A673 (cell line): ENCODE results near the gene ITPR3. TPM values are rescaled to one million over a fixed set of nuclear protein-coding genes. Genes with fewer than 3 reads are reported as not detected.

ENCODE experiments used
- BruUV-seq: library from RNA; stranded (reverse); fragments of 400-500 nt; replicated peaks from 2 replicates; lab custom pipeline; 2021; lab: Mats Ljungman, UMichigan
- CTCF ChIA-PET: fragments of 300-600 bp; sonication (Branson Sonifier 250); formaldehyde crosslinking; loops from one replicate; lab custom pipeline; 2022; ENCODE audit warnings: antibody characterized with exemption; lab: Charles Lee
- POLR2A ChIA-PET: fragments of 300-600 bp; sonication (Branson Sonifier 250); formaldehyde crosslinking; loops from one replicate; lab custom pipeline; 2022; ENCODE audit warnings: antibody characterized with exemption; ENCODE audit not compliant: low non-redundant PET; lab: Charles Lee
- DNase-seq: peaks from one replicate; pipeline ENCODE4 v3.0.0-alpha.2; 2015; ENCODE audit warnings: low spot score
- H3K27ac ChIP-seq: fragments of 200-600 bp; sonication (generic); 2 replicates; pipeline ENCODE4 v1.5.1; 2016; ENCODE audit warnings: mixed run types, low read depth, mild to moderate bottlenecking, mixed read lengths, antibody characterized with exemption, low read length; ENCODE audit not compliant: poor library complexity, severe bottlenecking
- H3K27me3 ChIP-seq: fragments of 200-600 bp; sonication (generic); replicated peaks from 2 replicates; pipeline ENCODE4 v1.6.1; 2017; ENCODE audit warnings: mixed run types, low read depth, mild to moderate bottlenecking, mixed read lengths, antibody characterized with exemption, low read length; ENCODE audit not compliant: insufficient read depth, poor library complexity
- H3K36me3 ChIP-seq: fragments of 200-600 bp; sonication (generic); 2 replicates; pipeline ENCODE4 v1.6.1; 2016; ENCODE audit warnings: mixed run types, mild to moderate bottlenecking, mixed read lengths, antibody characterized with exemption, low read length; ENCODE audit not compliant: insufficient read depth, poor library complexity, severe bottlenecking
- H3K4me1 ChIP-seq: fragments of 200-600 bp; sonication (generic); 2 replicates; pipeline ENCODE4 v1.6.1; 2017; ENCODE audit warnings: mixed run types, mild to moderate bottlenecking, mixed read lengths, antibody characterized with exemption, low read length; ENCODE audit not compliant: insufficient read depth, poor library complexity, severe bottlenecking
- H3K4me3 ChIP-seq: fragments of 200-600 bp; sonication (generic); 2 replicates; pipeline ENCODE4 v1.5.1; 2016; ENCODE audit warnings: low read depth, mixed run types, mild to moderate bottlenecking, mixed read lengths, low read length; ENCODE audit not compliant: poor library complexity, severe bottlenecking
- H3K9me3 ChIP-seq: fragments of 200-600 bp; sonication (generic); 2 replicates; pipeline ENCODE4 v1.6.1; 2016; ENCODE audit warnings: mixed run types, low read depth, mild to moderate bottlenecking, mixed read lengths, antibody characterized with exemption, low read length; ENCODE audit not compliant: poor library complexity, severe bottlenecking
- EZH2 ChIP-seq: fragments of 200-600 bp; sonication (generic); IDR thresholded peaks from 2 replicates; pipeline ENCODE4 v1.6.1; 2017; ENCODE audit warnings: borderline replicate concordance, low read depth, mild to moderate bottlenecking, mixed read lengths, antibody characterized with exemption, low read length; ENCODE audit not compliant: poor library complexity, severe bottlenecking
- intact Hi-C: fragments of 100-400 bp; cut with micrococcal nuclease; formaldehyde crosslinking; loops from one replicate; pipeline ENCODE4 v1.10.0; 2022; ENCODE audit not compliant: unreplicated experiment
- total RNA-seq: library from RNA; stranded (reverse); gene quantifications from 2 replicates; pipeline ENCODE4 v1.2.3, GENCODE V29; 2021
- TF ChIP-seq, protein P1 (sequence below): fragments of 300-800, 200-600 bp; sonication (generic); conservative IDR thresholded peaks from 2 replicates; pipeline ENCODE4 v1.5.1; 2017; ENCODE audit warnings: low read depth, mild to moderate bottlenecking, antibody characterized with exemption, low read length, moderate library complexity, mixed read lengths

The ITPR3 gene
- total RNA-seq, 1 experiment from 2014 or later, result 27.8 TPM

DNA sequence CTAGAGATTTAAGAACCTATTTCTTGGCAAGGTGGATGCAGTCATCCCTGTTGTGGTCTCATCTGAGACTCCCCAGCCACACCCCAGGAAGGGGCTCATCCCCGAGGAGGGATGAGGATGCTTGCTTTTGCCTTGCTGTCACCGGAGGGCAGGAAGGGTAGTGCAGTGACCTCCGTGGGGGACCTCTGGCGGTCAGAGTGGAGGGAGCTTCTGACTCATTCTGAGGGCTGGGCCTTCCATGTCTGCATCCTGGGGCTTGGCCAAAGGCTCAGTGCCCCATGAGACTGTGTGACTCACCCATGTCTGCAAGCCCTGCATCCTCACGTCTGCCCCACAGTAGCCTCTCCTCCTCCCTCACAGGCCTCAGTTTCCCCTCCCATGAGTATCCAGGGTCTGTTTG is 51.7 kb downstream of the ITPR3 start:
- Histone ChIP-seq H3K4me1 (no peaks in the 10 kb centered on the region), H3K36me3 (peaks cover 18% of the 10 kb centered on the region), H3K4me3 (no peak overlapping the region), H3K27ac (no peak overlapping the region), H3K27me3 (no peaks in the 10 kb centered on the region), H3K9me3 (no peaks in the 10 kb centered on the region)
- DNase-seq, result peak; percentile 22
- BruUV-seq, result no TSS peak
- intact Hi-C loops, result no loop called here
- TF ChIP-seq, protein P1, sequence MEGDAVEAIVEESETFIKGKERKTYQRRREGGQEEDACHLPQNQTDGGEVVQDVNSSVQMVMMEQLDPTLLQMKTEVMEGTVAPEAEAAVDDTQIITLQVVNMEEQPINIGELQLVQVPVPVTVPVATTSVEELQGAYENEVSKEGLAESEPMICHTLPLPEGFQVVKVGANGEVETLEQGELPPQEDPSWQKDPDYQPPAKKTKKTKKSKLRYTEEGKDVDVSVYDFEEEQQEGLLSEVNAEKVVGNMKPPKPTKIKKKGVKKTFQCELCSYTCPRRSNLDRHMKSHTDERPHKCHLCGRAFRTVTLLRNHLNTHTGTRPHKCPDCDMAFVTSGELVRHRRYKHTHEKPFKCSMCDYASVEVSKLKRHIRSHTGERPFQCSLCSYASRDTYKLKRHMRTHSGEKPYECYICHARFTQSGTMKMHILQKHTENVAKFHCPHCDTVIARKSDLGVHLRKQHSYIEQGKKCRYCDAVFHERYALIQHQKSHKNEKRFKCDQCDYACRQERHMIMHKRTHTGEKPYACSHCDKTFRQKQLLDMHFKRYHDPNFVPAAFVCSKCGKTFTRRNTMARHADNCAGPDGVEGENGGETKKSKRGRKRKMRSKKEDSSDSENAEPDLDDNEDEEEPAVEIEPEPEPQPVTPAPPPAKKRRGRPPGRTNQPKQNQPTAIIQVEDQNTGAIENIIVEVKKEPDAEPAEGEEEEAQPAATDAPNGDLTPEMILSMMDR, result no peak
- no peak for TF ChIP-seq EZH2
- ChIA-PET POLR2A (no interaction called here), CTCF (no interaction called here)

DNA sequence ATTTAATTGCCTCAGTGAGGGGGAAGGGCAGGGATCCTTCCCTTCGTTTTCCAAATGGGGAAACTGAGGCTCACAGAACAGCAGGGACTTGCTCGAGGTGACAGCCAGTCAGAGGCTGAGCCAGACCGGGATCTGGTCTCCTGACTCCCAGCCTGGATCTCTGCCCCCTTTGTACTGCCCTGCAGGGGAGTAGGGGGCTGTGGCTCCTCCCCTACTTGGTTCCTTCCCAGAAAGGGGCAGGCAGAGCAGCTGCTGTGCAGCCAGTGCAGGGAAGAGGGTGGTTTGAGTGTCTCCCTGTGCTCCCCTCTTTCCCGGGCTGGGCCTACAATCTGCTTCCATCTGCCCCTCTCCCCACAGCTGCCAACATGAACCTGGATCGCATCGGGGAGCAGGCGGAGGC is 52.7 kb downstream of the ITPR3 start:
- intact Hi-C loops, result no loop called here
- H3K36me3 ChIP-seq, result peaks cover 18% of the 10 kb centered on the region
- no peak overlapping the region for H3K4me3 ChIP-seq
- DNase-seq, result no peak
- BruUV-seq, result no TSS peak
- CTCF ChIA-PET, result no interaction called here
- H3K27me3 ChIP-seq, result no peaks in the 10 kb centered on the region
- H3K9me3 ChIP-seq, result no peaks in the 10 kb centered on the region
- POLR2A ChIA-PET, result no interaction called here
- no peak for TF ChIP-seq EZH2
- TF ChIP-seq, protein P1, result no peak
- no peaks in the 10 kb centered on the region for H3K4me1 ChIP-seq
- H3K27ac ChIP-seq, result no peak overlapping the region

DNA sequence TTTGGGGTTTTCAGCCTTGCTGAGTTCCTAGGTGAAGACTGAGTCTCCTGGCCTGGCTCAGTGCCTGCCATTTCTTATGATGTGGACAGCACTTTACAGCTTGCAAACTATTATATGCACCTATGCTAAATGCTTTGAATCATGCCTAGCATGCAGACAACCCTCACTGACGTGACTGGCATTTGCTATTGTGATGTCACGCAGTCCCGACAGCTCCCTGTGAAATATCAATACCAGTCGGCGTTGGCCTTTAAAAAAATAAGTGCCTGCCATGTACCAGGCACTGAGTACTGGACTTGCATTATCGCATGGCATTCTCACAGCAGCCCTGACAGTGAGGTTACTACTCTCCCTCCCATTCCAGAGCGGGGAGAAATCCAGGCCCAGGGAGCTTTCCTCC is 54.8 kb downstream of the ITPR3 start:
- DNase-seq, result no peak
- H3K4me1 ChIP-seq, result no peaks in the 10 kb centered on the region
- no TSS peak for BruUV-seq
- POLR2A ChIA-PET, result no interaction called here
- TF ChIP-seq, protein P1, result no peak
- TF ChIP-seq EZH2, result no peak
- no peak overlapping the region for H3K27ac ChIP-seq
- peaks cover 17% of the 10 kb centered on the region for H3K36me3 ChIP-seq
- no peak overlapping the region for H3K4me3 ChIP-seq
- no peaks in the 10 kb centered on the region for H3K9me3 ChIP-seq
- CTCF ChIA-PET, result no interaction called here
- H3K27me3 ChIP-seq, result no peaks in the 10 kb centered on the region
- intact Hi-C loops, result no loop called here
